ENCODE data around the gene CCNB1IP1.
A peak's percentile ranks its signal among the peaks of the same experiment; 100 is the strongest.
"Not testable (repeated sequence)": the region's sequence is repeated elsewhere in the genome, so short reads cannot be mapped to it uniquely, and the experiment has no call there.

Gene CCNB1IP1

GRCh38 chr14:20332788-20333493 is at the start of gene CCNB1IP1:
Gene CCNB1IP1 (minus strand): TSS chr14:20333279. CDS start chr14:20316523, 16,756 bp downstream.
- DNase-seq: peak; percentile 15

DNA sequence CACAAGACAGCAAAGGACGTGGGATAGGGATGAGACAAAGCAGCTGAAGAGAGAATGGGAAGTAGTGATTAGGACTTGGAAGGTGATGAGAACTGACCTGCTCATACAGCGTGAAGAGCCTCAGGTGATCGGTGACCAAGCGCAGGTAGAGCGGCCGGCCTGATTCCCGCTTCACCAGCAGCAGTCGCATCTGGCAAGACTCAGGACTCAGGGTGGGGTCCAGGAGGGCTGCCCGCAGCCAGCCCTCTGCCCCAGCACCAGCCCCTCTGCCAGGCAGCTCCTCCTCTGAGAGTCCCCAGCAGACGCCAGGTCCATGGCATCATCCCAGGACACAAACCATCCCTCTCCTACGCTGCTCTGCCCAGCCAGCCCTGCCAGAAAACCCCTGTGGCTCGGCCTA is 49.4 kb upstream of the CCNB1IP1 start:
- DNase-seq: no peak

- no peak for DNase-seq
Measured at GRCh38 chr14:20381341-20381740, 48.3 kb upstream of the CCNB1IP1 start.

GRCh38 chr14:20380681-20381080 is 47.6 kb upstream of the CCNB1IP1 start:
- no peak for DNase-seq

- no peak for DNase-seq
Measured at GRCh38 chr14:20379743-20380142, 46.7 kb upstream of the CCNB1IP1 start.

DNA sequence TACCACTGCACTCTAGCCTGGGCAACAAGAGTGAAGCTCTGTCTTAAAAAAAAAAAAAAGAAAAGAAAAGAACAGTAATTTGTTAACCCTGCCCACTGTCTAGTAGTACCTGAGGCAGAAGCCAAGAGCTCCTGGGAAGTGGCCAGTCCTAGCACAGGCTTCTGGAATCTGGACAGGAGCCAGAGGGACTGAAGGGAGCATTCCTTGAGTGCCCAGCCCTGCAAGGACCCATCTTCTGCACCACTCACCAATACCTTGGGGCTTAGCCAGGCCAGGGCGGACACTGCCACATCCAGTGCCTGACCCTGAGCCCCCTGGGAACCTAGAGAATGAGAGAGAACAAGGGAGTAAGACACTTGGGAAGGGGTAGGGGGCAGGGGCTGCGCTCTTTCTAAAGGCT is 44.1 kb upstream of the CCNB1IP1 start:
- no peak for DNase-seq

DNA sequence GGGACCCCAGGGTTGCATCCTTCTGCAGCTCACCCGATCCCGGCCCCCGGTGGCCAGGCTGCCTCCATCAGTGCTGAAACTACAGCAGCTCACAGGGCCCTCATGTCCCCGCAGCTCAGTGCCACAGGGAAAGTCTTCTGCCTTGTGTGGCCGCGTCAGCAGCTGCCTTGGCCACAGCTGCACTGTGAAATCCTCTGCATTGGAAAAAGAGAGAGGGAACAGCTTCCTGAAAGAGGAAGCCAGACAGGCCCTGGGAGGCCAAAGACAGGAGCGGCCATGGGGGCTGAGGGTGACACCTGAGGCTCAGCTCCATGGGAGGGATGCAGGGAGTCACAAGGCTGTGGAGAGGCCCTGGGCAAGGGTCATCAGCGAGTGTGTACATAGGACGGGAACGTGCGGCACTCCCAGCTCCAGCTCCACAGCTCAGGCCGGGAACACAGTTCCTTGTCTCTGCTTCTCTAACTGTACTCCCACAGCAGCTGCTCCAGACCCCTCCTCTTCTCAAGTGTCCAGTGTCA is 43.1 kb upstream of the CCNB1IP1 start:
- DNase-seq: no peak

DNA sequence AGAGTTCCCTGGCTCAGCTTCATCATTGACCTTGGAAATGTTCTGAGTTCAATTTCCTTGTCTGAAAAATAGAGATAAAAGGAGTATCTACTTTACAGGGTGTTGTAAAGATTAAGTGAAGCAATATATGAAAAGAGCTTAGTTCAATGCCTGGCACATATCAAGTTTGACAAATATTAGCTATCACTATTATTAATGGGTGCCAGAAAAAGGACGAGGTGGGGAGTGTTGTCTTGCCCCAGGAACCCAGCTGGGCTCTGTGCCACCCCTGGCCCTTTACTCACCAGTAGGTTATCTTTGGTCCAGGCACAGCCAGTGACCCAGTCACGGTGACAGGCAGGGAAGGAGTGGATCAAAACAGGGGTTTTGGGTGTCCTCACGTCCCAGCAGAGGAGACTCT is 42.4 kb upstream of the CCNB1IP1 start:
- no peak for DNase-seq

DNA sequence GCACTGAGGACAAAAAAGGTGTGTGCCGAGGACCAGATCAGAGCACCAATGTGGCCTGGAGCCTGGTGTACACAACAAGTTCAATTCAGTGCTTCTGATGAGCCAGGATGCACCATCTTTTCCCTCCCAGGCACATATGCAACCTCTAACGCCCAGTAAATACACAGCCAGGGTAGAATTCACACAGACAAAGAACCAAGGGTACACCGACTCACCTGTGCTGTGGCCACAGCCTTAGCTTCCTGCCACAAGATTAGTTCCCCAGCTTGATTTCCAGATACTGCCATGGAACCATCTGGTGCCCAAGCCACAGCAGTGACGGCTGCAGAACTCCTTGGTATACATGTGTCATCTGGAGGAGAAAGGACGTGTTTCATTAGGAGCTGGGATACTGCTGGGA is 39.7 kb upstream of the CCNB1IP1 start:
- no peak for DNase-seq

GRCh38 chr14:20365928-20366327 is 32.8 kb upstream of the CCNB1IP1 start:
- DNase-seq: no peak

- not testable (repeated sequence) for DNase-seq
Measured at GRCh38 chr14:20358474-20358873, 25.4 kb upstream of the CCNB1IP1 start.

- no peak for DNase-seq
Measured at GRCh38 chr14:20356422-20356821, 23.3 kb upstream of the CCNB1IP1 start.

DNA sequence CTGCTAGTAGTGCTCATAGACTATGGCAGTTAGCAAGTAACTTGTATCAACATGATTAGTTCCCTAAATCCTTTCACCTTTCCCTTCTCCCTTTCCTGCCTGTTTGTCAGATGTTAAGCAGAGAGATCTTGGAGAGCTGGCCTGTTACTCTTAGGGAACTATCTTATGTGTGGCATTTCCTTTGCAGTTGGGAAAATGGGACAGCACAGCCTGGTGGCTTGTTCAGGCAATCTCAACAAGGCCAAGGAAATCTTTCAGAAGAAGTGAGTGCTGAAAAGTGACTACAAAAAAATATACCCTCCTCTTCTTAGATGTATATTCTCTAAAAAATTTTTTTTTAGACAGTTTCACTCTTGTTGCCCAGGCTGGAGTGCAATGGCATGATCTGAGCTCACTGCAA is 17.8 kb upstream of the CCNB1IP1 start:
- DNase-seq: no peak

DNA sequence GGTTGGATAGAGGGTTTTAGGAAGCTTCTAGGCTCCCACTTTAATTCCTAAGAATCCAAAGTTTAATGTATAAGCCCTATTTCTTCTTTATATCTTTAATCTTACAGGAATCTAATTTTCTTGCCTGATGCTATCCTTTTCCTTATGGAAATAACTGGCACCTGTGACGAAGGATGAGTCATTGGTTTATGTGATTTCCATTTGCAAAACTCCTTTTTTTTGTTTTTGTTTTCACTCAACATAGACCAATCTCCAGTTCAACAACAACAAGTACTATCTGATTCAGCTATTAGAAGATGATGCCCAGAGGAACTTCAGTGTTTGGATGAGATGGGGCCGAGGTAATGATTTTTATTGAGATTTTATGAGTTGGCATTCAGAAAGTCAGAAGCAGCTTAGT is 17.2 kb upstream of the CCNB1IP1 start:
- DNase-seq: no peak

- no peak for DNase-seq
Measured at GRCh38 chr14:20347747-20348146, 14.7 kb upstream of the CCNB1IP1 start.

GRCh38 chr14:20346713-20347112 is 13.6 kb upstream of the CCNB1IP1 start:
- DNase-seq: no peak

GRCh38 chr14:20345366-20345765 is 12.3 kb upstream of the CCNB1IP1 start:
- DNase-seq: no peak

- no peak for DNase-seq
Measured at GRCh38 chr14:20343862-20344220, 10.8 kb upstream of the CCNB1IP1 start.

DNA sequence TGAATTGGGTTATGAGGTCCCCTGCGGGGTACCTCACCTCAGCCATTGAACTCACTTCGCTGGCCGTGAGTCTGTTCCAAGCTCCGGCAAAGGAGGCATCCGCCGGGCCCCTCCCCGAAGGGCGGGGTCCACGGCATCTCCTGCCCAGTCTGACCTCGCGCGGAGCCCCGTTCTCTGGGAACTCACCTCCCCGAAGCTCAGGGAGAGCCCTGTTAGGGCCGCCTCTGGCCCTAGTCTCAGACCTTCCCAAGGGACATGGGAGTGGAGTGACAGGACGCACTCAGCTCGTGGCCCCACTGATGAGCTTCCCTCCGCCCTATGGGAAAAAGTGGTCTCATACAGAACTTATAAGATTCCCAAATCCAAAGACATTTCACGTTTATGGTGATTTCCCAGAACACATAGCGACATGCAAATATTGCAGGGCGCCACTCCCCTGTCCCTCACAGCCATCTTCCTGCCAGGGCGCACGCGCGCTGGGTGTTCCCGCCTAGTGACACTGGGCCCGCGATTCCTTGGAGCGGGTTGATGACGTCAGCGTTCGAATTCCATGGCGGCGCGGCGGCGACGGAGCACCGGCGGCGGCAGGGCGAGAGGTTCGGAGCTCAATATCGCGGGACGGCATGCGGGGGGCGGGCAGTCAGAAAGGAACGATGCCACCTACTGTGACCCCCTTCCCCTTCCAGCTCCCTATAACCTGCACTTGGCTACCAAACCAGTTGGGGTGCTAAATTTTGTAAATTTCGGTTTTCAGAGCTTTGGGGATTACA is 10.2 kb upstream of the CCNB1IP1 start, which contains the start of gene PARP2:
PARP2 (plus strand) TSS at position 544 of the 770 bp plus-strand sequence; CDS start at position 551, 7 bp downstream.
- peak; percentile 81 for DNase-seq

DNA sequence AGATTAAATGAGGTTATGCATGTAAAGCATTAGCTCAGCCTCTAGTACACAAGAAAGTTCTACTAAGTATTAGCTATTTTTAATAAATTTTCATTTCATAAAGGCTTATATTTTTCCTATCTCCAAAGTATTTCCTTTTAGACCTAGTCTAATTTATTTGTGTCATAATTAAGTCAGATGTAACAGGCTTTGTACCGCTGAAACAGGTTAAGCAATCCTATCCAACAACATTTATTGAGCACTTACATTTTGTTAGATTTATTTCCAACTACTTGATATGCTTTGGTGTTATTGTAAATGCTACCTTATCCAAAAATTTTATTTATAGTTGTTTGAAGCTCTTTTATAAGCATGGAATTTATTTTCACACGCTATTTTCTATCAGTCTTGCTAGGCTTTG is 8.6 kb upstream of the CCNB1IP1 start:
- DNase-seq: no peak

DNA sequence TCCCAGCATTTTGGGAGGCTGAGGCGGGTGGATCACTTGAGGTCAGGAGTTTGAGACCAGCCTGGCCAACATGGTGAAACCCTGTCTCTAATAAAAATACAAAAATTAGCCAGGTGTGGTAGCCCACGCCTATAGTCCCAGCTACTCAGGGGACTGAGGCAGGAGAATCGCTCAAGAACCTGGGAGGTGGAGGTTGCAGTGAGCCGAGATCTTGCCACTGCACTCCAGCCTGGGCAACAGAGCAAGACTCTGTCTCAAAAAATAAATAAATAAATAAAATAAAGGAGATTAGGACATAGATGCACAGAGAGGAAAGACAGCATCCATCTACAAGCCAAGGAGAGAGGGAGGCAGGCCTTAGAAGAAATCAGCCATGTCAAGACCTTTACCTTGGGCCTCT is 8.0 kb upstream of the CCNB1IP1 start:
- not testable (repeated sequence) for DNase-seq

DNA sequence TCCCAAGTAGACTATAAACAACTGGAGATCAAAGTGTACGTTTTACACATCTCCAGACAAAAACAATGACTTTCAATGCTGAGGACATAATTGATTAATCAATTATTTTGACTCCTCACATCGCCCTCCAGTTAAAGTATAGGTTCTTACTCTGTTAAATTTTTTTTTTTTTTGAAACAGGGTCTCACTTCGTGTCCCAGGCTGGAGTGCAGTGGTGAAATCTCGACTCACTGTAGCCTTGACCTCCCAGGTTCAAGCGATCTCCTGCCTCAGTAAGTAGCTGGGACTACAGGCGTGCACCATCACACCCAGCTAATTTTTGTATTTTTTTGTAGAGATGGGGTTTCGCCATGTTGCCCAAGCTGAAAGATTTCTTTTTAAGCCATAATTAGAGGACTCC is 938 bp upstream of the CCNB1IP1 start:
- DNase-seq: no peak

DNA sequence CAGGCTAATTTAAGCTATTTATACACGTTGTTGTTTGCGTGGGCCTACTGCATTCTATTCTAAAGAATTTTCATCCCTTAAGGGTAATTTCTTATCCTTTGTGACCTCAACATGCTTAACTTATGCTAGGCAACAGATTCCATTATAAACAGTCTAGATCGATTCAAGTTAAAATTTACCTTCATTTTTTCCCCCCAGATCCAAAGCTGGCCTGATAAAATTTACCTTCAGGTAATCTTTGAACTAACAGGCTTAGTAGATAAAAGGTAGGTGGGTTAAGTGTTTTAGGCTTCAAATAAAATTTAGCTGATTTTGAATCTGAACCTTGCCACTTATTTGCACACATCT is 389 bp upstream of the CCNB1IP1 start:
- DNase-seq: no peak

DNA sequence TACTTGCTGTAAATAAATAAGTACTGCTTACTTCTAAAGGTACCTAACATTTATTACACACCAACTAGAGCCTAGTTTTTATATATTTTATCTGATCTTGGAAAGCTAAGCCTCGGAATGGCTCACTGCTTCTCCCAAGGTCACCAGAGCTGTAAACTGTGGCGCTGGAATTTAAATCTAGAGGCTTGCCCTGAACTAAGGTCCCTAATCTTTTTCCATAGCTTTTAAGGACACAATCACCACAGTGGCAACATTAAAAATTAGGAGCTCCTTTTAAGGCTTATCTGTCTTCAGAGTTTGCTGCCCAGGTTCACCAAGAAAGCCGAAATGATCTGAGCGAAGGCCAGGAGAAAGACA is 670 bp downstream of the CCNB1IP1 start:
- DNase-seq: no peak
